HEK293T (cell line): Measurements from ENCODE around the gene HAGHL.

Experiments
- FOXA1 ChIP-seq: fragments of 450-650 bp; IDR thresholded peaks from 2 replicates; pipeline ENCODE4 v1.6.1; 2016; ENCODE audit warnings: mild to moderate bottlenecking
- HDGF ChIP-seq: fragments of 450-650 bp; IDR thresholded peaks from 2 replicates; pipeline ENCODE4 v1.6.1; 2017; ENCODE audit warnings: antibody characterized with exemption, borderline replicate concordance
- TARDBP ChIP-seq: fragments of 450-650 bp; IDR thresholded peaks from 2 replicates; pipeline ENCODE4 v1.6.1; 2016

DNA sequence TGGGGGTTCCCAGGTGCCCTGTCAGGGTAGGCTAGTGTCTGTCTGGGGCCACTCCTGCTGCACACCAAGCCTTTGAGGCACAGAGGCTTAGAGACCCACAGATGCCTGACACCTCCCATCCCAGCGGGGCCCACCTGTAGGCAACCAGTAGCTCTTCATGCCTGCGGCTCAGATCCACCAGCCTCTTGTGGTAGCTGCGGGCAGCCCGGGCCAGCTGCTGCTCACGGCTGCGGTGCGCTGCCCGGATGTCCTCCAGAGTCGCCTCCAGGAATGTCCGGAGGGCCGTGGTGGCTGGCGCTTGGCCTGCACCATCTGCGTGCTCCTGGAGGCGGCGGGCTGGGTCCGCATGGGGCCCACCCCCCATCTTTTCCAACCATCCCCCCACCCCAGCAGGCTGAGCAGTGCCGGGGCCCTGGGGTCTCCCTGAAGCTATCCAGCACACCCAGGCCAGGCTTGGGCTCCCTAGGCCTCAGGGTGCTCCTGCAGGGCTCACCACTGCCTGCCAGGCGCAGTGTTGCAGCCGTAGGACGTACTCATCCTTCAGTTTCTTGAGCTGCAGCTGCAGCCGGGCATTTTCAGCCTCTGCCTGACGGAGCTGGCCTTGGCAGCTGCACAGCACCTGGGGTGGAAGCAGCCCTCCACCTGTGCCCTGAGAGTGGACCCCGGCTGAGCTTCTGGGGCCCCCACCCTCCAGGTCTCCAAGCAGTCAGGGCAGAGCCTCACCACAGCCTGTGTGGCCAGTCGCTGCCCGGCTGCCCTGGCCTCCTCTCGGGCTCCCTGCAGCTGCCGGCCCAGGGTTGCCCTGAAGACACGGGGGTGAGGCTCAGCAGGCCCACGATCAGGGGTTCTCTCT lies 2.5 kb upstream of the HAGHL start:
- TF ChIP-seq FOXA1 = no peak
- no peak for TF ChIP-seq HDGF
- TF ChIP-seq TARDBP = no peak
